Mesothelial cell of epicardium (in vitro differentiated cells): ENCODE results near the gene BEND6. TPM values are rescaled to one million over a fixed set of nuclear protein-coding genes. Genes with fewer than 3 reads are reported as not detected.

Experiments
- DNase-seq, 2 experiments: peaks; one replicate each; pipeline ENCODE4 v3.0.0; 2021; ENCODE audit warnings: low spot score in 2 of 2; ENCODE audit not compliant: unreplicated experiment in 2 of 2
- H3K27ac Mint-ChIP-seq: 2 replicates; pipeline ENCODE4 v1.8.0; 2021; ENCODE audit warnings: mixed read lengths
- H3K27me3 Mint-ChIP-seq: 2 replicates; pipeline ENCODE4 v1.8.0; 2021; ENCODE audit warnings: low read depth, mixed read lengths
- H3K36me3 Mint-ChIP-seq: 2 replicates; pipeline ENCODE4 v1.8.0; 2021; ENCODE audit warnings: mixed read lengths
- H3K4me1 Mint-ChIP-seq: 2 replicates; pipeline ENCODE4 v1.8.0; 2021; ENCODE audit warnings: mixed read lengths
- H3K4me3 Mint-ChIP-seq: 2 replicates; pipeline ENCODE4 v1.8.0; 2021; ENCODE audit warnings: mild to moderate bottlenecking, moderate library complexity, mixed read lengths
- H3K9me3 Mint-ChIP-seq: 2 replicates; pipeline ENCODE4 v1.8.0; 2021; ENCODE audit warnings: mixed read lengths
- CTCF ChIP-seq: fragments of 200-600 bp; sonication (generic); IDR thresholded peaks from one replicate; pipeline ENCODE4 v1.5.0; 2021; ENCODE audit warnings: antibody characterized with exemption; ENCODE audit not compliant: unreplicated experiment
- total RNA-seq: library from RNA; stranded (reverse); gene quantifications from 3 replicates; pipeline ENCODE4 v1.2.1, GENCODE V29; 2021

The BEND6 gene
- total RNA-seq, 1 donor from 2014 or later: 7.6 TPM

- no peaks in the 10 kb centered on the region for H3K9me3 Mint-ChIP-seq
- H3K27ac Mint-ChIP-seq: no peak overlapping the region
- H3K4me3 Mint-ChIP-seq: no peak overlapping the region
- H3K27me3 Mint-ChIP-seq: peaks cover 8% of the 10 kb centered on the region
- no peak for TF ChIP-seq CTCF
- H3K4me1 Mint-ChIP-seq: peaks cover 35% of the 10 kb centered on the region
- DNase-seq: no peak
- H3K36me3 Mint-ChIP-seq: no peaks in the 10 kb centered on the region
Observed at GRCh38 chr6:56958481-56958880, 3.6 kb downstream of the BEND6 start.

- H3K27me3 Mint-ChIP-seq: peaks cover 2% of the 10 kb centered on the region
- TF ChIP-seq CTCF: no peak
- no peak for DNase-seq
- H3K4me1 Mint-ChIP-seq: peaks cover 32% of the 10 kb centered on the region
- no peak overlapping the region for H3K27ac Mint-ChIP-seq
- H3K36me3 Mint-ChIP-seq: no peaks in the 10 kb centered on the region
- no peak overlapping the region for H3K4me3 Mint-ChIP-seq
- no peaks in the 10 kb centered on the region for H3K9me3 Mint-ChIP-seq
Observed at GRCh38 chr6:56959094-56959493, 4.2 kb downstream of the BEND6 start.

- Mint-ChIP-seq H3K4me3 (no peak overlapping the region), H3K27ac (no peak overlapping the region), H3K36me3 (no peaks in the 10 kb centered on the region), H3K9me3 (no peaks in the 10 kb centered on the region), H3K4me1 (peaks cover 31% of the 10 kb centered on the region), H3K27me3 (no peaks in the 10 kb centered on the region)
- no peak for DNase-seq
- no peak for TF ChIP-seq CTCF
Observed at GRCh38 chr6:56959938-56960337, 5.0 kb downstream of the BEND6 start.

DNA sequence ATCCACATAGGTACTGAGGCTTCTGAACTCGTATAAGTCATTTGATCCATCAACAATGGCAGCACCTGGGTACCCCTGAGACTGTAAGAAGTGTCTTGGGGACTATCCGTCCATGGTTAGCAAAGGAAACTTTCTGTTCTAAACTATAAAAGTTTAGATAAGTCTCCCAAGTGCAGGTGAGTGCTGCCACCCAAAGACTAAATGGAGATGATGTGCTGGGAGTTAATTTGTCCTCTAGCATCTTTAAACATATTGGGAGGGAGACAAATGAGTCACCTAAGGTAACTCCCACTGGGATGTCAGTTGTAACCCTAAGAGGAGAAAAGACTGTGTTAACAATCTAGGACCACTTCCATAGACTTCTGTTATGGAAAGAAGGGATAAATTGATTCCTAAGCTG, 6.2 kb downstream of the BEND6 start:
- TF ChIP-seq CTCF: no peak
- H3K4me3 Mint-ChIP-seq: no peak overlapping the region
- H3K36me3 Mint-ChIP-seq: no peaks in the 10 kb centered on the region

DNA sequence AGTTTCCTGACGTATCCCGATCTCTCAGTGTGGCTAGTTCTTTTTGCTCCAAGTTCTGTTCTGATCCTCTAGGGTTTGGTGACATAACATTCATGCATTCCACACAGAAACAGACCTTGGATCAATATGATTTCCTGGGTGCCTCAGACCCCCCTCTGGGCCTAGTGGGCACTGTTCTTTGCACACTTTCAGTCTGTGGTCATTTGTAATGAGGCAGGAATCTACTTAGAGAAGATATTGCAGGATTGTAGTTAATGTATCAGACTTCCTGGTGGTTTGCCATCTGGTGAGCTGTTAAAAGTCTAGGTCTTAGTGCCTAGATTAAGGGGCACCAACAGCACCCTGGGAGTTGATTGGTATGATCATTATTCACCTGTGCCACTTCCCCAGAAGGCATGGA, 7.5 kb downstream of the BEND6 start:
- H3K27ac Mint-ChIP-seq: no peak overlapping the region
- H3K36me3 Mint-ChIP-seq: no peaks in the 10 kb centered on the region
- TF ChIP-seq CTCF: no peak
- H3K4me1 Mint-ChIP-seq: peaks cover 15% of the 10 kb centered on the region
- no peak overlapping the region for H3K4me3 Mint-ChIP-seq
- H3K27me3 Mint-ChIP-seq: no peaks in the 10 kb centered on the region
- H3K9me3 Mint-ChIP-seq: no peaks in the 10 kb centered on the region
- DNase-seq: no peak

More for the DNA sequence above, 6.2 kb downstream of the BEND6 start:
- Mint-ChIP-seq H3K9me3 (no peaks in the 10 kb centered on the region), H3K27me3 (no peaks in the 10 kb centered on the region), H3K4me1 (peaks cover 22% of the 10 kb centered on the region), H3K27ac (no peak overlapping the region)
- DNase-seq: no peak

- Mint-ChIP-seq H3K27ac (no peak overlapping the region), H3K4me3 (no peak overlapping the region), H3K36me3 (no peaks in the 10 kb centered on the region), H3K27me3 (no peaks in the 10 kb centered on the region), H3K9me3 (no peaks in the 10 kb centered on the region), H3K4me1 (peaks cover 15% of the 10 kb centered on the region)
- no peak for TF ChIP-seq CTCF
- DNase-seq: no peak
Observed at GRCh38 chr6:56963043-56963442, 8.1 kb downstream of the BEND6 start.
